OCI-LY1 (cell line): ENCODE results near the gene MYD88.

Experiments
- H2AFZ ChIP-seq: fragments of 200-600 bp; sonication (generic), shearing (Covaris generic); 2 replicates; pipeline ENCODE4 v1.6.0; 2014; ENCODE audit warnings: antibody characterized with exemption, mild to moderate bottlenecking, low read length
- H3F3A ChIP-seq: fragments of 200-600 bp; sonication (generic), shearing (Covaris generic); 2 replicates; pipeline ENCODE4 v1.6.0; 2014; ENCODE audit warnings: mild to moderate bottlenecking, antibody characterized with exemption, low read length, moderate library complexity; ENCODE audit not compliant: insufficient read depth
- H3K27ac ChIP-seq: fragments of 200-600 bp; sonication (generic); 2 replicates; pipeline ENCODE4 v1.5.1; 2014; ENCODE audit warnings: low read length, mixed run types, mild to moderate bottlenecking, low read depth; ENCODE audit not compliant: poor library complexity, severe bottlenecking
- H3K27me3 ChIP-seq: fragments of 200-600 bp; sonication (generic); 2 replicates; pipeline ENCODE4 v1.6.0; 2014; ENCODE audit warnings: antibody characterized with exemption, mild to moderate bottlenecking, low read length, moderate library complexity; ENCODE audit not compliant: insufficient read depth
- H3K36me3 ChIP-seq: fragments of 200-600 bp; sonication (generic); 2 replicates; pipeline ENCODE4 v1.6.1; 2014; ENCODE audit warnings: mild to moderate bottlenecking, antibody characterized with exemption, low read length, moderate library complexity, mixed read lengths; ENCODE audit not compliant: insufficient read depth
- H3K4me1 ChIP-seq: fragments of 200-600 bp; sonication (generic); 2 replicates; pipeline ENCODE4 v1.5.1; 2014; ENCODE audit warnings: mild to moderate bottlenecking, low read length, moderate library complexity; ENCODE audit not compliant: insufficient read depth, severe bottlenecking
- H3K4me2 ChIP-seq: fragments of 200-600 bp; sonication (generic), shearing (Covaris generic); 2 replicates; pipeline ENCODE4 v1.6.1; 2014; ENCODE audit warnings: low read length
- H3K4me3 ChIP-seq: fragments of 200-600 bp; sonication (generic); 2 replicates; pipeline ENCODE4 v1.5.1; 2014; ENCODE audit warnings: low read length, low read depth, mild to moderate bottlenecking, mixed read lengths; ENCODE audit not compliant: poor library complexity, severe bottlenecking
- H3K79me2 ChIP-seq: fragments of 200-600 bp; shearing (Covaris generic); 2 replicates; pipeline ENCODE4 v1.6.1; 2016; ENCODE audit warnings: mixed run types, low read length, mixed read lengths; ENCODE audit not compliant: insufficient read depth
- H3K9ac ChIP-seq: fragments of 200-600 bp; sonication (generic), shearing (Covaris generic); 2 replicates; pipeline ENCODE4 v1.6.1; 2014; ENCODE audit warnings: mild to moderate bottlenecking, low read length, mixed read lengths
- H3K9me2 ChIP-seq: fragments of 200-600 bp; sonication (generic), shearing (Covaris generic); 2 replicates; pipeline ENCODE4 v1.6.1; 2014; ENCODE audit warnings: low read depth, mild to moderate bottlenecking, low read length, mixed read lengths
- H3K9me3 ChIP-seq: fragments of 200-600 bp; shearing (Covaris generic); 2 replicates; pipeline ENCODE4 v1.6.1; 2014; ENCODE audit warnings: low read length, mixed read lengths
- H4K20me1 ChIP-seq: fragments of 200-600 bp; sonication (generic), shearing (Covaris generic); 2 replicates; pipeline ENCODE4 v1.6.0; 2016; ENCODE audit warnings: mild to moderate bottlenecking, low read length; ENCODE audit not compliant: insufficient read depth
- CTCF ChIP-seq: fragments of 200-600 bp; sonication (generic), shearing (Covaris generic); IDR thresholded peaks from 2 replicates; pipeline ENCODE4 v1.5.1; 2017; ENCODE audit warnings: mild to moderate bottlenecking, antibody characterized with exemption, low read length, moderate library complexity, mixed read lengths
- EZH2 ChIP-seq: fragments of 200-600 bp; sonication (generic), shearing (Covaris generic); IDR thresholded peaks from 2 replicates; pipeline ENCODE4 v1.8.0; 2017; ENCODE audit warnings: borderline replicate concordance, mixed run types, mild to moderate bottlenecking, antibody characterized with exemption, low read length, moderate library complexity, mixed read lengths

MYD88 gene

GRCh38 chr3:38098376-38098723, 40.1 kb upstream of the MYD88 start:
- Histone ChIP-seq H3K9me3 (no peaks in the 10 kb centered on the region), H3K4me1 (no peaks in the 10 kb centered on the region), H3K27me3 (0 out of 2 replicates have a peak, but pooled peaks cover 5% of the 10 kb centered on the region), H3K9ac (no peak overlapping the region), H3K9me2 (no peaks in the 10 kb centered on the region), H3K4me3 (no peak overlapping the region), H3F3A (no peaks in the 10 kb centered on the region), H3K27ac (no peak overlapping the region), H3K4me2 (no peak overlapping the region), H4K20me1 (no peaks in the 10 kb centered on the region), H3K36me3 (no peaks in the 10 kb centered on the region), H3K79me2 (no peaks in the 10 kb centered on the region), H2AFZ (no peak overlapping the region)
- TF ChIP-seq CTCF: no peak
- no peak for TF ChIP-seq EZH2

- Histone ChIP-seq H2AFZ (no peak overlapping the region), H3F3A (no peaks in the 10 kb centered on the region), H3K36me3 (no peaks in the 10 kb centered on the region), H3K9me3 (no peaks in the 10 kb centered on the region), H3K9me2 (no peaks in the 10 kb centered on the region), H4K20me1 (no peaks in the 10 kb centered on the region), H3K27ac (no peak overlapping the region), H3K9ac (no peak overlapping the region), H3K4me1 (no peaks in the 10 kb centered on the region), H3K4me2 (no peak overlapping the region), H3K79me2 (no peaks in the 10 kb centered on the region), H3K27me3 (0 out of 2 replicates have a peak, but pooled peaks cover 5% of the 10 kb centered on the region), H3K4me3 (no peak overlapping the region)
- TF ChIP-seq EZH2: no peak
- TF ChIP-seq CTCF: no peak
Observed at GRCh38 chr3:38099518-38099917, 38.9 kb upstream of the MYD88 start.

GRCh38 chr3:38100498-38100897, 38.0 kb upstream of the MYD88 start:
- no peak overlapping the region for H3K9ac ChIP-seq
- H3K79me2 ChIP-seq: no peaks in the 10 kb centered on the region
- H4K20me1 ChIP-seq: no peaks in the 10 kb centered on the region
- H2AFZ ChIP-seq: no peak overlapping the region
- no peaks in the 10 kb centered on the region for H3K4me1 ChIP-seq
- H3F3A ChIP-seq: no peaks in the 10 kb centered on the region
- no peaks in the 10 kb centered on the region for H3K36me3 ChIP-seq
- H3K9me2 ChIP-seq: no peaks in the 10 kb centered on the region
- no peak overlapping the region for H3K4me3 ChIP-seq
- H3K9me3 ChIP-seq: 0 out of 2 replicates have a peak, but pooled peaks cover 3% of the 10 kb centered on the region
- 0 out of 2 replicates have a peak, but pooled peaks cover 5% of the 10 kb centered on the region for H3K27me3 ChIP-seq
- no peak overlapping the region for H3K27ac ChIP-seq
- H3K4me2 ChIP-seq: no peak overlapping the region
- TF ChIP-seq EZH2 (no peak), CTCF (no peak)
